ENCODE measurements around the gene KRT84. TPM values are rescaled to one million over a fixed set of nuclear protein-coding genes. Genes with fewer than 3 reads are reported as not detected.
A peak's percentile ranks its signal among the peaks of the same experiment; 100 is the strongest.

Gene KRT84
- total RNA-seq, 1 donor from 2014 or later: not detected

DNA sequence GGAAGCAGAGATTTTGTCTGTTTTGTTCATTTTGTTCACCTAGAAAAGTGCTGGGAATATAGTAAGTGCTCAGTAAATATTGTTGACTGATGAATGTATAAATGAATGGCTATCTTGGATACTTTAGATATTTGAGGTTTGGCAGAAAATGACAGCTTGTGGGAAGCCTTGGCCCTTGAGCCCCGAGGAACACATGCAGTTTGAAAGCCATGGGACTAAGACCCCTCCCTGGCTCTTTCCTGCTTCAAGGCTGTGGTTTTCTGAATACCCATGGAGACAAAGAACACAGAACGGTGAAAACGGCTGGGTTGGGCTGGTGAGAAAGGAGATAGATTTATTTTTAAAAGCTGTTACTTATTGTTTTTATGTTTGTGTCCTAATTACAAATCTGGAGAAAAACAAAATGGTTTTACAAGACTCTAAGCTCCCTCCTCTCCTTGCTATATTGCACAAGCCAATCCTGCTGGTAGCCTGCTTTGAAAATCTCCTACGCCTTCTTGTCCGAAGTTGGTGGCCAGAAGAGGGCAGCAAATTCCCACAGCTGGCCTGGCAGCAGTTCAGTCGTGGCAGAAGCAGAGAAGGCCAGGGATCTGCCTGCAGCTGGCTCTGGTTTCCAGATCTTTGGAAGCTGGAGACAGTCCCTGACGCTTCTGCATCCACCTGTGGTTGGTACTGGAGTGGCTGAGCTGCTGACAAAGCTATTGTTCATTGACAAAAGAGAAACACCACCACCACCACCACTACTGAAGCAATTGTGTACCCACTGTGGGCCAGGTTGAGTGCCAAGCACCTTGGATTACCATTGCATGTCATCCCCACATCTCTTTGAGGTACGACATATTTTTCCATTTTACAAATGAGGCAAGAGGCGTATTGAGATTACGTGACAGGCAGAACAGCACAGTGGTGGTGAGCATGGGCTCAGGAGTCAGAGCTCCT, 13.0 kb downstream of the KRT84 start:
- no peak for TF ChIP-seq EZH2phosphoT487 (IDR thresholded peaks at IDR 0.05)
- TF ChIP-seq, protein P1, sequence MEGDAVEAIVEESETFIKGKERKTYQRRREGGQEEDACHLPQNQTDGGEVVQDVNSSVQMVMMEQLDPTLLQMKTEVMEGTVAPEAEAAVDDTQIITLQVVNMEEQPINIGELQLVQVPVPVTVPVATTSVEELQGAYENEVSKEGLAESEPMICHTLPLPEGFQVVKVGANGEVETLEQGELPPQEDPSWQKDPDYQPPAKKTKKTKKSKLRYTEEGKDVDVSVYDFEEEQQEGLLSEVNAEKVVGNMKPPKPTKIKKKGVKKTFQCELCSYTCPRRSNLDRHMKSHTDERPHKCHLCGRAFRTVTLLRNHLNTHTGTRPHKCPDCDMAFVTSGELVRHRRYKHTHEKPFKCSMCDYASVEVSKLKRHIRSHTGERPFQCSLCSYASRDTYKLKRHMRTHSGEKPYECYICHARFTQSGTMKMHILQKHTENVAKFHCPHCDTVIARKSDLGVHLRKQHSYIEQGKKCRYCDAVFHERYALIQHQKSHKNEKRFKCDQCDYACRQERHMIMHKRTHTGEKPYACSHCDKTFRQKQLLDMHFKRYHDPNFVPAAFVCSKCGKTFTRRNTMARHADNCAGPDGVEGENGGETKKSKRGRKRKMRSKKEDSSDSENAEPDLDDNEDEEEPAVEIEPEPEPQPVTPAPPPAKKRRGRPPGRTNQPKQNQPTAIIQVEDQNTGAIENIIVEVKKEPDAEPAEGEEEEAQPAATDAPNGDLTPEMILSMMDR (IDR thresholded peaks at IDR 0.05): peak; percentile 87
- TF ChIP-seq EZH2 (IDR thresholded peaks at IDR 0.05): no peak
- Histone ChIP-seq H3K9ac (no peak overlapping the region), H2AFZ (replicated peaks) (no peak overlapping the region), H3K4me3 (no peak overlapping the region), H4K20me1 (ENCODE audit: low read depth) (no peaks in the 10 kb centered on the region), H3F3A (ENCODE audit: low read depth) (no peaks in the 10 kb centered on the region), H3K4me1 (no peaks in the 10 kb centered on the region), H3K27ac (no peak overlapping the region), H3K4me2 (no peak overlapping the region), H3K79me2 (ENCODE audit: low read depth) (no peaks in the 10 kb centered on the region), H3K9me3 (ENCODE audit: low read depth) (no peaks in the 10 kb centered on the region), H3K36me3 (no peaks in the 10 kb centered on the region), H3K27me3 (no peaks in the 10 kb centered on the region)
- Mint-ChIP-seq H3K4me1 (peaks cover 13% of the 10 kb centered on the region), H3K36me3 (no peaks in the 10 kb centered on the region), H3K9me3 (no peaks in the 10 kb centered on the region), H3K27ac (no peak overlapping the region), H3K4me3 (no peak overlapping the region), H3K27me3 (ENCODE audit: insufficient read depth, low read depth) (peaks cover 8% of the 10 kb centered on the region)
- DNase-seq (ENCODE audit: low spot score): peak; percentile 89

GRCh38 chr12:52371716-52372115, 13.7 kb downstream of the KRT84 start:
- peaks cover 8% of the 10 kb centered on the region for H3K27me3 Mint-ChIP-seq (ENCODE audit: insufficient read depth, low read depth)
- H3K4me3 Mint-ChIP-seq: no peak overlapping the region

DNA sequence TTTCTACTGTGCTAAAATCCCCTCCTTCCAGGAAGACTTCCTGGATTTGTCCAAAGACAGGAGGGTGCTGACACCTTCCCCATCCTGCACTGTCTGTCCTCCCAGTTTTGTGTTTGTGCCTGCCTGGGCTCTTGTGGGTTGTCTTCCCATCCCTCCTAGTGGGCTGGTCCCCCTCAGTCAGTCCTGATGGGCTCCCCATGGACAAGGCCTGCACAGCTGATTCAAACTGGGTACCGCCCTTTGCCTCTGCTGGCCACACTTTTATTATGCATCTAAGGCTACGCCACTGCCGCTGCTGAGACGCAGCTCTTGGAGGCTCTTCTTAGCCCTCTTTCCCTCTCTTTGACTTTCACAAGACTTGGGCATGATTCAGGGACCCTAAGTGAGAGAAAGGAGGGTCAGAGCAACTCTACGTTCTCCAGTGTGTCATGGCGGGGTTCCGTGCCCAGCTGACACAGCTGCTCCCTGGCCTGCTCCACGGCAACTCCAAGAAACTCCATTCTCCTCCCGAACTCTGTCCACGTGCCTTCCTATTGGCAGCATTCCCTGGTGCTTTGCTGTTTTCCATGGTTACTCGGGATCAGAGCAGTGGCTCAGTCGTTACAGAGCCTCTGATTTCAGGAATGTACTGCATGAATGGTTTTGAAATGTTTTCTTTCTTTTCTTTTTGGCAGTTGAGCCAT, 14.4 kb downstream of the KRT84 start:
- TF ChIP-seq, protein P1 (IDR thresholded peaks at IDR 0.05): no peak
- TF ChIP-seq EZH2phosphoT487 (IDR thresholded peaks at IDR 0.05) (no peak), EZH2 (IDR thresholded peaks at IDR 0.05) (no peak)
- Histone ChIP-seq H3K9me3 (ENCODE audit: low read depth) (no peaks in the 10 kb centered on the region), H3K36me3 (no peaks in the 10 kb centered on the region), H3K4me1 (no peaks in the 10 kb centered on the region), H3K9ac (no peak overlapping the region), H3F3A (ENCODE audit: low read depth) (no peaks in the 10 kb centered on the region), H4K20me1 (ENCODE audit: low read depth) (no peaks in the 10 kb centered on the region), H3K27ac (no peak overlapping the region), H2AFZ (replicated peaks) (no peak overlapping the region), H3K27me3 (no peaks in the 10 kb centered on the region), H3K4me2 (no peak overlapping the region), H3K4me3 (no peak overlapping the region), H3K79me2 (ENCODE audit: low read depth) (no peaks in the 10 kb centered on the region)
- H3K27ac Mint-ChIP-seq: peak overlapping the region; percentile 80
- peaks cover 8% of the 10 kb centered on the region for H3K27me3 Mint-ChIP-seq (ENCODE audit: insufficient read depth, low read depth)
- no peaks in the 10 kb centered on the region for H3K9me3 Mint-ChIP-seq
- H3K4me1 Mint-ChIP-seq: peaks cover 13% of the 10 kb centered on the region
- no peaks in the 10 kb centered on the region for H3K36me3 Mint-ChIP-seq
- peak; percentile 25 for DNase-seq (ENCODE audit: low spot score)
- no peak overlapping the region for H3K4me3 Mint-ChIP-seq

More at GRCh38 chr12:52371716-52372115, 13.7 kb downstream of the KRT84 start:
- Histone ChIP-seq H2AFZ (replicated peaks) (no peak overlapping the region), H3K4me1 (no peaks in the 10 kb centered on the region), H3K27me3 (no peaks in the 10 kb centered on the region), H4K20me1 (ENCODE audit: low read depth) (no peaks in the 10 kb centered on the region), H3K4me3 (no peak overlapping the region), H3K36me3 (no peaks in the 10 kb centered on the region), H3K9me3 (ENCODE audit: low read depth) (no peaks in the 10 kb centered on the region), H3K79me2 (ENCODE audit: low read depth) (no peaks in the 10 kb centered on the region), H3K4me2 (no peak overlapping the region), H3K9ac (no peak overlapping the region), H3K27ac (no peak overlapping the region), H3F3A (ENCODE audit: low read depth) (no peaks in the 10 kb centered on the region)
- peak overlapping the region; percentile 80 for H3K27ac Mint-ChIP-seq
- no peaks in the 10 kb centered on the region for H3K36me3 Mint-ChIP-seq
- H3K9me3 Mint-ChIP-seq: no peaks in the 10 kb centered on the region
- DNase-seq (ENCODE audit: low spot score): no peak
- TF ChIP-seq EZH2 (IDR thresholded peaks at IDR 0.05): no peak
- TF ChIP-seq EZH2phosphoT487 (IDR thresholded peaks at IDR 0.05): no peak
- TF ChIP-seq, protein P1 (IDR thresholded peaks at IDR 0.05): no peak
- peaks cover 13% of the 10 kb centered on the region for H3K4me1 Mint-ChIP-seq

Data from neural progenitor cell (in vitro differentiated cells).